Spleen (tissue), 11 donors: Measurements from ENCODE around the gene HRH1. TPM values are rescaled to one million over a fixed set of nuclear protein-coding genes. Genes with fewer than 3 reads are reported as not detected.
"Not testable (repeated sequence)": the region's sequence is repeated elsewhere in the genome, so short reads cannot be mapped to it uniquely, and the experiment has no call there.

Source experiments
- DNase-seq: peaks from one replicate; pipeline ENCODE4 v3.0.0-alpha.2; 2020
- H3K27ac ChIP-seq, 8 donors: fragments of 200-600 bp; sonication (generic) in 7 of 8; 1 replicate in 4 of 8; 2 replicates in 4 of 8; pipeline versions ENCODE4 v1.5.0 to v1.8.0; 2016 to 2021; ENCODE audit warnings: inconsistent platforms in 4 of 8, mild to moderate bottlenecking in 4 of 8, moderate library complexity in 1 of 8
- H3K27me3 ChIP-seq, 7 donors: fragments of 200-600 bp; sonication (generic) in 6 of 7; replicated peaks in 1 of 7; 1 replicate in 4 of 7; 2 replicates in 3 of 7; pipeline versions ENCODE4 v1.5.0 to v1.8.0; 2016 to 2021; ENCODE audit warnings: inconsistent platforms in 3 of 7, mild to moderate bottlenecking in 1 of 7
- H3K36me3 ChIP-seq, 6 donors: fragments of 200-600 bp; sonication (generic) in 5 of 6; 1 replicate in 4 of 6; 2 replicates in 2 of 6; pipeline versions ENCODE4 v1.5.0 to v1.8.0; 2016 to 2021; ENCODE audit warnings: inconsistent platforms in 2 of 6
- H3K4me1 ChIP-seq, 6 donors: fragments of 200-600 bp; sonication (generic) in 5 of 6; 1 replicate in 3 of 6; 2 replicates in 3 of 6; pipeline versions ENCODE4 v1.5.0 to v1.8.0; 2016 to 2021; ENCODE audit warnings: inconsistent platforms in 3 of 6
- H3K4me3 ChIP-seq, 8 donors: fragments of 200-600 bp; sonication (generic) in 7 of 8; 1 replicate in 4 of 8; 2 replicates in 4 of 8; pipeline versions ENCODE4 v1.5.0 to v1.8.0; 2016 to 2021; ENCODE audit warnings: inconsistent platforms in 4 of 8, mild to moderate bottlenecking in 4 of 8, moderate library complexity in 2 of 8
- H3K9me3 ChIP-seq, 8 donors: fragments of 200-600 bp; sonication (generic) in 7 of 8; 1 replicate in 4 of 8; 2 replicates in 4 of 8; pipeline versions ENCODE4 v1.5.0 to v1.8.0; 2016 to 2021; ENCODE audit warnings: inconsistent platforms in 4 of 8
- POLR2A ChIP-seq, 3 donors: fragments of 450-650 bp; IDR thresholded peaks; one replicate each; pipeline ENCODE4 v1.5.1; 2017; ENCODE audit warnings: antibody characterized with exemption in 3 of 3, mild to moderate bottlenecking in 1 of 3
- POLR2AphosphoS5 ChIP-seq, 3 donors: sonication (generic); formaldehyde crosslinking; IDR thresholded peaks; one replicate each; pipeline ENCODE4 v1.5.1; 2017; ENCODE audit warnings: antibody characterized with exemption in 3 of 3
- WGBS, 5 donors: extraction: QIAGEN DNeasy Blood & Tissue Kit in 3 of 5; methylation state at CpG; one replicate each; pipeline versions ENCODE4 v1.1.5 to v1.1.7; 2013 to 2018; 5-methylcytosine and 5-hydroxymethylcytosine counted together
- intact Hi-C: fragments of 100-400 bp; cut with DNase I; formaldehyde crosslinking; loops from one replicate; pipeline ENCODE4 v1.15.0; 2023; ENCODE audit warnings: low total_unique reads
- polyA plus RNA-seq, 3 donors: library from polyadenylated mRNA; stranded (reverse); fragments of 200-250 nt; gene quantifications; one replicate each; pipeline ENCODE4 v1.2.1, GENCODE V29; 2013
- total RNA-seq, 7 donors: library from RNA; depleted of rRNA in 3 of 7; stranded (reverse); fragments of >200 nt in 3 of 7; fragmentation: NEBNext Ultra II Directional in 4 of 7; extraction: Animal tissue kit (Norgen Biotek cat#: 25700) in 4 of 7; gene quantifications; one replicate each; pipeline versions ENCODE4 v1.1.0 to v1.2.1, GENCODE V29; 2016 to 2021
- TF ChIP-seq, protein P1 (sequence below), 11 experiments: fragments of 200-600 bp in 7 of 11; fragments of 450-650 bp in 4 of 11; sonication (generic) in 4 of 11; IDR thresholded peaks in 8 of 11; conservative IDR thresholded peaks in 3 of 11; 1 replicate in 7 of 11; 2 replicates in 4 of 11; pipeline versions ENCODE4 v1.4.0 to v1.8.0; 2016 to 2021; ENCODE audit warnings: antibody characterized with exemption in 11 of 11, inconsistent platforms in 4 of 11, mild to moderate bottlenecking in 1 of 11
- donor health status: healthy with polysubstance abuse.
- donor health status: DM: no; HTN: no; CAD: no; lungs with moderate emphysema.
- donor health status: DM: no; HTN: no; CAD: no.
- donor health status: Bipolar disorder and iron deficiency.
- donor health status: healthy.
- donor health status: DM: no; HTN: no; CAD: no.
- donor health status: DM: yes; HTN: yes; CAD: no.

Gene HRH1
- total and polyA plus RNA-seq, 10 donors: 0.15 to 4.4 (median 1.8) TPM

GRCh38 chr3:11251807-11252176 is 97.5 kb downstream of the HRH1 start:
- intact Hi-C loops: no loop called here
- no peak overlapping the region for H3K4me3 ChIP-seq
- no peaks in the 10 kb centered on the region for H3K9me3 ChIP-seq
- no peak for TF ChIP-seq POLR2A (IDR thresholded peaks at IDR 0.05)
- no peak for TF ChIP-seq POLR2AphosphoS5 (IDR thresholded peaks at IDR 0.05)
- no peak overlapping the region for H3K27ac ChIP-seq
- H3K36me3 ChIP-seq: no peaks in the 10 kb centered on the region
- 77 to 92% (median 83%) methylated on average over 6 of the region's 6 CpGs for WGBS, 5 donors
- peaks cover 0 to 9% (median 0%) of the 10 kb centered on the region in 7 donors for H3K27me3 ChIP-seq
- H3K4me1 ChIP-seq: no peaks in the 10 kb centered on the region
- DNase-seq: no peak

DNA sequence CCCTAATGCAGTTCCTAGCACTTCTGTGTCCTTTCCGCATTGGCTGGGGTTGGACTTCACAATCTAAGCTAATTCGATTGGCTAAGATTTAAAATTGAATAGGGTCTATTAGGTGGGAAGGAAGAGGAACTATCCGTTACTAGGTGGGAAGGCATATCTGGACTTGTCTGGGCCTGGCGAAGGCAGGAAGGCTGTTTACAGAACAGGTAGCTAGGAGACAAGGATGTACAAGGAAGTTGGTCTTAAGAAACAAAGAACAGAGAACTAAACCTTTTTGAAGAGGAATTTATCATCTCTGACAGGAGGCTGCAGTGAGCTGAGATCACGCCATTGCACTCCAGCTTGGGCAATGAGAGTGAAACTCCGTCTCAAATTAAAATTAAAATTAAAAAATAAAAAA is 100.6 kb downstream of the HRH1 start:
- peaks cover 0 to 9% (median 0%) of the 10 kb centered on the region in 7 donors for H3K27me3 ChIP-seq
- H3K4me3 ChIP-seq: no peak overlapping the region
- intact Hi-C loops: no loop called here
- no peak for DNase-seq
- no peaks in the 10 kb centered on the region for H3K36me3 ChIP-seq
- no peak overlapping the region for H3K27ac ChIP-seq
- no peaks in the 10 kb centered on the region for H3K4me1 ChIP-seq
- TF ChIP-seq POLR2AphosphoS5 (IDR thresholded peaks at IDR 0.05) (no peak), POLR2A (IDR thresholded peaks at IDR 0.05) (no peak)
- TF ChIP-seq, protein P1, sequence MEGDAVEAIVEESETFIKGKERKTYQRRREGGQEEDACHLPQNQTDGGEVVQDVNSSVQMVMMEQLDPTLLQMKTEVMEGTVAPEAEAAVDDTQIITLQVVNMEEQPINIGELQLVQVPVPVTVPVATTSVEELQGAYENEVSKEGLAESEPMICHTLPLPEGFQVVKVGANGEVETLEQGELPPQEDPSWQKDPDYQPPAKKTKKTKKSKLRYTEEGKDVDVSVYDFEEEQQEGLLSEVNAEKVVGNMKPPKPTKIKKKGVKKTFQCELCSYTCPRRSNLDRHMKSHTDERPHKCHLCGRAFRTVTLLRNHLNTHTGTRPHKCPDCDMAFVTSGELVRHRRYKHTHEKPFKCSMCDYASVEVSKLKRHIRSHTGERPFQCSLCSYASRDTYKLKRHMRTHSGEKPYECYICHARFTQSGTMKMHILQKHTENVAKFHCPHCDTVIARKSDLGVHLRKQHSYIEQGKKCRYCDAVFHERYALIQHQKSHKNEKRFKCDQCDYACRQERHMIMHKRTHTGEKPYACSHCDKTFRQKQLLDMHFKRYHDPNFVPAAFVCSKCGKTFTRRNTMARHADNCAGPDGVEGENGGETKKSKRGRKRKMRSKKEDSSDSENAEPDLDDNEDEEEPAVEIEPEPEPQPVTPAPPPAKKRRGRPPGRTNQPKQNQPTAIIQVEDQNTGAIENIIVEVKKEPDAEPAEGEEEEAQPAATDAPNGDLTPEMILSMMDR (IDR thresholded peaks at IDR 0.05 in 8 of 11, conservative IDR thresholded peaks at IDR 0.05 in 3 of 11): no peak
- 84 to 92% (median 89%) methylated on average over 6 of the region's 6 CpGs for WGBS, 5 donors
- no peaks in the 10 kb centered on the region for H3K9me3 ChIP-seq

DNA sequence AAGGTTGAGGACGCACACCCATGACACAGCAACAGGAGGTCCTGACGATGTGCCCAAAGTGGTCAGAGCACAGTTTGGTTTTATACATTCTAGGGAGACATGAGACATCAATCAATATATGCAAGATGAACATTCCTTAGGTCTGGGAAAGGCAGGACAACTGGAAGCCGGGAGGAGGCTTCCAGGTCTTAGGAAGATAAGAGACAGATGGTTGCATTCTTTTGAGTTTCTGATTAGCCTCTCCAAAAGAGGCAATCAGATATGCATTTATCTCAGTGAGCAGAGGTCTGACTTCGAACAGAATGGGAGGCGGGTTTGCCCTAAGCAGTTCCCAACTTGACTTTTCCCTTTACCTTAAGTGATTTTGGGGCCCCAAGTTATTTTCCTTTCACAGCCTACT is 101.2 kb downstream of the HRH1 start:
- H3K27ac ChIP-seq, H3K27me3 ChIP-seq, H3K9me3 ChIP-seq, DNase-seq, H3K36me3 ChIP-seq, H3K4me3 ChIP-seq, H3K4me1 ChIP-seq, intact Hi-C loops: not testable (repeated sequence)
- WGBS, 5 donors: 73 to 76% (median 74%) methylated on average over 5 of the region's 5 CpGs

DNA sequence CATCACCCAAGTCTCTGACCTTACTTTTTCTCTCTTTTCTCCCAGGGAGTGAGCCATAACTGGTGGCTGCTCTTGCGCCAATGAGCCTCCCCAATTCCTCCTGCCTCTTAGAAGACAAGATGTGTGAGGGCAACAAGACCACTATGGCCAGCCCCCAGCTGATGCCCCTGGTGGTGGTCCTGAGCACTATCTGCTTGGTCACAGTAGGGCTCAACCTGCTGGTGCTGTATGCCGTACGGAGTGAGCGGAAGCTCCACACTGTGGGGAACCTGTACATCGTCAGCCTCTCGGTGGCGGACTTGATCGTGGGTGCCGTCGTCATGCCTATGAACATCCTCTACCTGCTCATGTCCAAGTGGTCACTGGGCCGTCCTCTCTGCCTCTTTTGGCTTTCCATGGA is 104.7 kb downstream of the HRH1 start:
- DNase-seq: no peak
- no peaks in the 10 kb centered on the region for H3K36me3 ChIP-seq
- H3K27me3 ChIP-seq: peaks cover 0 to 16% (median 0%) of the 10 kb centered on the region in 7 donors
- intact Hi-C loops: no loop called here
- H3K27ac ChIP-seq: no peak overlapping the region
- WGBS, 5 donors: 93 to 99% (median 95%) methylated on average over 11 of the region's 11 CpGs
- TF ChIP-seq POLR2AphosphoS5 (IDR thresholded peaks at IDR 0.05): no peak
- no peak for TF ChIP-seq POLR2A (IDR thresholded peaks at IDR 0.05)
- TF ChIP-seq, protein P1 (IDR thresholded peaks at IDR 0.05 in 8 of 11, conservative IDR thresholded peaks at IDR 0.05 in 3 of 11): no peak
- no peaks in the 10 kb centered on the region for H3K4me1 ChIP-seq
- H3K4me3 ChIP-seq: no peak overlapping the region
- H3K9me3 ChIP-seq: no peaks in the 10 kb centered on the region

- no peak overlapping the region for H3K4me3 ChIP-seq
- H3K27me3 ChIP-seq: peaks cover 0 to 20% (median 0%) of the 10 kb centered on the region in 7 donors
- 87 to 90% (median 89%) methylated on average over 3 of the region's 3 CpGs for WGBS, 5 donors
- no peak overlapping the region for H3K27ac ChIP-seq
- intact Hi-C loops: no loop called here
- no peak for DNase-seq
- no peaks in the 10 kb centered on the region for H3K4me1 ChIP-seq
- H3K9me3 ChIP-seq: no peaks in the 10 kb centered on the region
- no peaks in the 10 kb centered on the region for H3K36me3 ChIP-seq
- TF ChIP-seq, protein P1 (IDR thresholded peaks at IDR 0.05 in 8 of 11, conservative IDR thresholded peaks at IDR 0.05 in 3 of 11): no peak
- TF ChIP-seq POLR2AphosphoS5 (IDR thresholded peaks at IDR 0.05) (no peak), POLR2A (IDR thresholded peaks at IDR 0.05) (no peak)
Measured at GRCh38 chr3:11260460-11260859, 106.2 kb downstream of the HRH1 start.
